ENCODE measurements around the gene PLCH2. TPM values are rescaled to one million over a fixed set of nuclear protein-coding genes. Genes with fewer than 3 reads are reported as not detected.

Gene PLCH2
- total and polyA plus RNA-seq, 2 of the 13 experiments (the other 11 are each of a cell fraction or from before 2014, with no cell fraction given) = 0.15 to 0.67 TPM

- TF ChIP-seq MAX (IDR thresholded peaks at IDR 0.05) (no peak; the same call in 1 of the 2 replicates), TFE3 (CRISPR knock-in tag; IDR thresholded peaks at IDR 0.05) (no peak), ZNF468 (CRISPR knock-in tag; IDR thresholded peaks at IDR 0.05) (no peak), EED (CRISPR knock-in tag; IDR thresholded peaks at IDR 0.05) (no peak), MAFG (CRISPR knock-in tag; IDR thresholded peaks at IDR 0.05) (no peak), POGK (CRISPR knock-in tag; conservative IDR thresholded peaks at IDR 0.05) (peak; percentile 70), TCF7L2 (IDR thresholded peaks at IDR 0.05; ENCODE audit: low read depth, low read length) (no peak), FLYWCH1 (CRISPR knock-in tag; IDR thresholded peaks at IDR 0.05) (no peak), MIXL1 (CRISPR knock-in tag; IDR thresholded peaks at IDR 0.05) (no peak), PRDM4 (CRISPR knock-in tag; IDR thresholded peaks at IDR 0.05; ENCODE audit: borderline replicate concordance) (no peak), GPBP1L1 (CRISPR knock-in tag; IDR thresholded peaks at IDR 0.05) (no peak), ZNF800 (CRISPR knock-in tag; IDR thresholded peaks at IDR 0.05) (no peak), ELK4 (CRISPR knock-in tag; IDR thresholded peaks at IDR 0.05; ENCODE audit: borderline replicate concordance) (no peak; the same call in 1 of the 2 replicates), EHMT2 (IDR thresholded peaks at IDR 0.05; ENCODE audit: borderline replicate concordance, low read depth, low read length) (no peak), RFX5 (IDR thresholded peaks at IDR 0.05; ENCODE audit: low read depth, low read length) (no peak), ZBTB43 (CRISPR knock-in tag; conservative IDR thresholded peaks at IDR 0.05) (no peak)
Measured at GRCh38 chr1:2525920-2526823, 50.1 kb downstream of the PLCH2 start, which contains the start of gene PANK4 (continued).

Measured in HepG2 (cell line).